Measurements from ENCODE around the gene PRSS8.
"Not testable (repeated sequence)": the region's sequence is repeated elsewhere in the genome, so short reads cannot be mapped to it uniquely, and the experiment has no call there.

PRSS8 gene

GRCh38 chr16:31179219-31179746 is 43.8 kb upstream of the PRSS8 start:
- Histone ChIP-seq H3K4me1 (ENCODE audit: insufficient read depth, insufficient read length) (peaks cover 14% of the 10 kb centered on the region), H3K9me3 (ENCODE audit: insufficient read depth, low read length) (no peaks in the 10 kb centered on the region), H3K9ac (ENCODE audit: insufficient read length, low read depth) (peak overlapping the region; percentile 99), H3K4me3 (ENCODE audit: insufficient read length, low read depth) (peak overlapping the region; percentile 97), H3K36me3 (ENCODE audit: insufficient read depth, insufficient read length, low read length) (peaks cover 39% of the 10 kb centered on the region), H3K27me3 (ENCODE audit: insufficient read depth, insufficient read length) (no peaks in the 10 kb centered on the region)
- DNase-seq (ENCODE audit: low read depth, low spot score), result no peak
- TF ChIP-seq YY1 (IDR thresholded peaks at IDR 0.05; ENCODE audit: insufficient read depth, insufficient read length) (no peak), SUZ12 (IDR thresholded peaks at IDR 0.05; ENCODE audit: extremely low read depth, insufficient read depth, insufficient read length) (no peak), ZNF274 (IDR thresholded peaks at IDR 0.05; ENCODE audit: low read depth, low read length) (no peak)

DNA sequence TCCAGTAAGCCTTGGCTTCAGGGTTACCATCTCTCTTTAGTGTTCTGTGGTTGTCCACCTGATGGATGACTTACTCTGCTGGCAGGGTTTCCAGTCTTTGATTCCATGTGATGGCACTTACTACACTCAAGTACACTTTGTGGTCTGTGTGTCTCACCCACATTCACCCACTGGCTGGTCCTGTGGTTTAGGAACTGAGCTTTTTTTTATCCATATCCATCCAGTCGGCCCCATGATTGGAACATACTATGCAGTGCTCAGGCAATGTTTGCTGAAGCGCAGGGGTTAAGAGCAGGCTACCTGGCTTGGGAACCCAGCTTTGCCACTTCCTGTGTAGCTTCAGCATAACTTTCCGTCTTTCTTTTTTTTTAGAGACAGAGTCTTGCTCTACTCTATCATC is 41.6 kb upstream of the PRSS8 start:
- Histone ChIP-seq H3K27me3 (ENCODE audit: insufficient read depth, insufficient read length) (no peaks in the 10 kb centered on the region), H3K9ac (ENCODE audit: insufficient read length, low read depth) (no peak overlapping the region), H3K4me1 (ENCODE audit: insufficient read depth, insufficient read length) (peaks cover 4% of the 10 kb centered on the region), H3K4me3 (ENCODE audit: insufficient read length, low read depth) (no peak overlapping the region), H3K9me3 (ENCODE audit: insufficient read depth, low read length) (no peaks in the 10 kb centered on the region), H3K36me3 (ENCODE audit: insufficient read depth, insufficient read length, low read length) (peaks cover 17% of the 10 kb centered on the region)
- no peak for DNase-seq (ENCODE audit: low read depth, low spot score)
- TF ChIP-seq ZNF274 (IDR thresholded peaks at IDR 0.05; ENCODE audit: low read depth, low read length), result no peak
- TF ChIP-seq YY1 (IDR thresholded peaks at IDR 0.05; ENCODE audit: insufficient read depth, insufficient read length), result no peak
- no peak for TF ChIP-seq SUZ12 (IDR thresholded peaks at IDR 0.05; ENCODE audit: extremely low read depth, insufficient read depth, insufficient read length)

DNA sequence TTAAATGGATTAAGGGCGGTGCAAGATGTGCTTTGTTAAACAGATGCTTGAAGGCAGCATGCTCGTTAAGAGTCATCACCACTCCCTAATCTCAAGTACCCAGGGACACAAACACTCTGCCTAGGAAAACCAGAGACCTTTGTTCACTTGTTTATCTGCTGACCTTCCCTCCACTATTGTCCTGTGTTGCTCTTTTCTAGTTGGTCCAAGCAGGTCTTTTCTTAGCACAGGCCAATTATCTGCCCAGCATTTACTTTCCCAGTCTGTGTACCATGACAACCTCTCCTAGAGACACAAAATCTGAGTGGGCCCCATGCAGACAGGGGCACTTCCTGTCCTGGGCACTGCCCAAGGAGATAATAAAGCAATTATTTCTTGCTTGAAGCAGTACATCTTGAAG is 34.5 kb upstream of the PRSS8 start:
- H3K9me3 ChIP-seq (ENCODE audit: insufficient read depth, low read length); DNase-seq (ENCODE audit: low read depth, low spot score); H3K9ac ChIP-seq (ENCODE audit: insufficient read length, low read depth); H3K36me3 ChIP-seq (ENCODE audit: insufficient read depth, insufficient read length, low read length); H3K27me3 ChIP-seq (ENCODE audit: insufficient read depth, insufficient read length); H3K4me3 ChIP-seq (ENCODE audit: insufficient read length, low read depth); H3K4me1 ChIP-seq (ENCODE audit: insufficient read depth, insufficient read length): not testable (repeated sequence)

- DNase-seq (ENCODE audit: low read depth, low spot score), result no peak
- Histone ChIP-seq H3K9ac (ENCODE audit: insufficient read length, low read depth) (no peak overlapping the region), H3K9me3 (ENCODE audit: insufficient read depth, low read length) (no peaks in the 10 kb centered on the region; the same call in 1 of the 2 replicates), H3K36me3 (ENCODE audit: insufficient read depth, insufficient read length, low read length) (no peaks in the 10 kb centered on the region), H3K4me3 (ENCODE audit: insufficient read length, low read depth) (no peak overlapping the region), H3K4me1 (ENCODE audit: insufficient read depth, insufficient read length) (peaks cover 6% of the 10 kb centered on the region), H3K27me3 (ENCODE audit: insufficient read depth, insufficient read length) (no peaks in the 10 kb centered on the region)
- TF ChIP-seq SUZ12 (IDR thresholded peaks at IDR 0.05; ENCODE audit: extremely low read depth, insufficient read depth, insufficient read length) (no peak), YY1 (IDR thresholded peaks at IDR 0.05; ENCODE audit: insufficient read depth, insufficient read length) (no peak), ZNF274 (IDR thresholded peaks at IDR 0.05; ENCODE audit: low read depth, low read length) (no peak)
These were observed 33.3 kb upstream of the PRSS8 start for GRCh38 chr16:31168848-31169247.

DNA sequence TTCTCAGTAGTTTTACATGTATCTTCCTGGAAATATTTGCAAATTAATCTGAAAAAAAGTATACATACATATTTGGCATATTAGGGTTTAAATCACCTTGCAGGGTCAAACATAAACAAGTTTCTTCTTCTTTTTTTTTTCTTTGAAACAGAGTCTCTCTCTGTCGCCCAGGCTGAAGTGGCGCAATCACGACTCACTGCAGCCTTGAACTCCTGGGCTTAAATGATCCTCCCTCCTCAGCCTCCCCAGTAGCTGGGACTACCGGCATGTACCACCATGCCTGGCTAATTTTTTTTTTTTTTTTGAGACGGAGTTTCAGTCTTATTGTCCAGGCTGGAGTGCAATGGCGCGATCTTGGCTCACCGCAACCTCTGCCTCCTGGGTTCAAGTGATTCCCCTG is 31.8 kb upstream of the PRSS8 start:
- Histone ChIP-seq H3K36me3 (ENCODE audit: insufficient read depth, insufficient read length, low read length) (no peaks in the 10 kb centered on the region), H3K4me1 (ENCODE audit: insufficient read depth, insufficient read length) (peaks cover 6% of the 10 kb centered on the region), H3K9me3 (ENCODE audit: insufficient read depth, low read length) (no peaks in the 10 kb centered on the region; the same call in 1 of the 2 replicates), H3K27me3 (ENCODE audit: insufficient read depth, insufficient read length) (no peaks in the 10 kb centered on the region), H3K9ac (ENCODE audit: insufficient read length, low read depth) (no peak overlapping the region), H3K4me3 (ENCODE audit: insufficient read length, low read depth) (no peak overlapping the region)
- no peak for DNase-seq (ENCODE audit: low read depth, low spot score)
- TF ChIP-seq SUZ12 (IDR thresholded peaks at IDR 0.05; ENCODE audit: extremely low read depth, insufficient read depth, insufficient read length), result no peak
- TF ChIP-seq YY1 (IDR thresholded peaks at IDR 0.05; ENCODE audit: insufficient read depth, insufficient read length), result no peak
- no peak for TF ChIP-seq ZNF274 (IDR thresholded peaks at IDR 0.05; ENCODE audit: low read depth, low read length)

- Histone ChIP-seq H3K4me3 (ENCODE audit: insufficient read length, low read depth) (no peak overlapping the region), H3K36me3 (ENCODE audit: insufficient read depth, insufficient read length, low read length) (no peaks in the 10 kb centered on the region), H3K4me1 (ENCODE audit: insufficient read depth, insufficient read length) (no peaks in the 10 kb centered on the region), H3K9ac (ENCODE audit: insufficient read length, low read depth) (no peak overlapping the region), H3K9me3 (ENCODE audit: insufficient read depth, low read length) (no peaks in the 10 kb centered on the region), H3K27me3 (ENCODE audit: insufficient read depth, insufficient read length) (no peaks in the 10 kb centered on the region)
- TF ChIP-seq ZNF274 (IDR thresholded peaks at IDR 0.05; ENCODE audit: low read depth, low read length), result no peak
- no peak for TF ChIP-seq SUZ12 (IDR thresholded peaks at IDR 0.05; ENCODE audit: extremely low read depth, insufficient read depth, insufficient read length)
- no peak for TF ChIP-seq YY1 (IDR thresholded peaks at IDR 0.05; ENCODE audit: insufficient read depth, insufficient read length)
- no peak for DNase-seq (ENCODE audit: low read depth, low spot score)
These were observed 21.6 kb upstream of the PRSS8 start for GRCh38 chr16:31157136-31157535.

DNA sequence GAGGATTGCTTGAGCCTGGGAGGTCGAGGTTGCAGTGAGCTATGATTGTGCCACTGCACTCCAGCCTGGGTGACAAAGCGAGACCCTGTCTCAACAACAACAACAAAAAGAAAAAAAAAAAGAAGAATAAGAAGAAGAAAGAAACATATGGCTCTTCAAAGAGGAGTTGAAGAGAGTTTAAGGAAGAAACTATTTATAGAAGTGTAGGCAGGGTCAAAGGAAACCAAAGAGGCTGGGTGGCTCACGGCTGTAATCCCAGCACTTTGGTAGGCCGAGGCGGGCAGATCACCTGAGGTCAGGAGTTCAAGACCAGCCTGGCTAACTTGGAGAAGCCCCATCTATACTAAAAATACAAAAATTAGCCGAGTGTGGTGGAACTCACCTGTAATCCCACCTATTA is 15.4 kb upstream of the PRSS8 start:
- not testable (repeated sequence) for H3K9ac ChIP-seq (ENCODE audit: insufficient read length, low read depth); H3K27me3 ChIP-seq (ENCODE audit: insufficient read depth, insufficient read length); DNase-seq (ENCODE audit: low read depth, low spot score); H3K4me3 ChIP-seq (ENCODE audit: insufficient read length, low read depth); H3K9me3 ChIP-seq (ENCODE audit: insufficient read depth, low read length); H3K36me3 ChIP-seq (ENCODE audit: insufficient read depth, insufficient read length, low read length)
- H3K4me1 ChIP-seq (ENCODE audit: insufficient read depth, insufficient read length), result peaks cover 15% of the 10 kb centered on the region
